SK-N-SH (cell line): ENCODE data around the gene HS6ST3. TPM values are rescaled to one million over a fixed set of nuclear protein-coding genes. Genes with fewer than 3 reads are reported as not detected.
A peak's percentile ranks its signal among the peaks of the same experiment; 100 is the strongest.

Source experiments
- CTCF ChIA-PET: fragments of 300-600, 350-600 bp; formaldehyde crosslinking; extraction: SDS; loops from one replicate; lab custom pipeline; 2021; lab: Yijun Ruan, JAX
- POLR2A ChIA-PET: fragments of 350-600 bp; sonication (Branson Sonifier 250); formaldehyde crosslinking; extraction: SDS; loops from one replicate; lab custom pipeline; 2020; ENCODE audit warnings: antibody characterized with exemption, inconsistent platforms; lab: Yijun Ruan, JAX
- DNase-seq: peaks from one replicate; pipeline ENCODE4 v3.0.0; 2012
- H2AFZ ChIP-seq: fragments of 200-600 bp; sonication (generic); 2 replicates; pipeline ENCODE4 v1.8.1; 2016; ENCODE audit warnings: antibody characterized with exemption, mild to moderate bottlenecking, low read depth
- H3F3A ChIP-seq: fragments of 200-600 bp; sonication (generic); replicated peaks from 2 replicates; pipeline ENCODE3; 2016; ENCODE audit warnings: antibody characterized with exemption, mild to moderate bottlenecking; ENCODE audit not compliant: insufficient read depth
- H3K27ac ChIP-seq, 2 experiments: fragments of 200-500 bp in 1 of 2; fragments of 200-600 bp in 1 of 2; sonication (Bioruptor generic) in 1 of 2; sonication (generic), shearing (Covaris generic) in 1 of 2; 2 replicates each; pipeline versions ENCODE4 v1.5.1 to v1.6.1; 2014 to 2016; ENCODE audit warnings: low read depth in 2 of 2, inconsistent platforms in 1 of 2, low read length in 1 of 2, mild to moderate bottlenecking in 1 of 2, mixed read lengths in 1 of 2
- H3K27me3 ChIP-seq: fragments of 200-600 bp; sonication (generic), shearing (Covaris generic); 2 replicates; pipeline ENCODE4 v1.6.1; 2016; ENCODE audit warnings: mixed run types; ENCODE audit not compliant: insufficient read depth
- H3K36me3 ChIP-seq, 2 experiments: fragments of 200-500 bp in 1 of 2; fragments of 200-600 bp in 1 of 2; sonication (Bioruptor generic) in 1 of 2; sonication (generic) in 1 of 2; replicated peaks in 1 of 2; 2 replicates each; pipeline versions ENCODE3 to v1.5.1; 2014 to 2016; ENCODE audit warnings: low read length in 1 of 2, mild to moderate bottlenecking in 1 of 2; ENCODE audit not compliant: insufficient read depth in 2 of 2, control insufficient read depth in 1 of 2
- H3K4me1 ChIP-seq, 2 experiments: fragments of 200-500 bp in 1 of 2; fragments of 200-600 bp in 1 of 2; sonication (Bioruptor generic) in 1 of 2; sonication (generic), shearing (Covaris generic) in 1 of 2; 2 replicates each; pipeline versions ENCODE4 v1.5.1 to v1.6.1; 2014 to 2016; ENCODE audit warnings: low read depth in 1 of 2, low read length in 1 of 2, mixed run types in 1 of 2; ENCODE audit not compliant: insufficient read depth in 2 of 2, control insufficient read depth in 1 of 2
- H3K4me2 ChIP-seq: fragments of 200-600 bp; sonication (generic), shearing (Covaris generic); 2 replicates; pipeline ENCODE4 v1.6.1; 2017; ENCODE audit warnings: mixed run types
- H3K4me3 ChIP-seq, 2 experiments: fragments of 200-500 bp in 1 of 2; fragments of 200-600 bp in 1 of 2; sonication (Bioruptor generic) in 1 of 2; sonication (generic), shearing (Covaris generic) in 1 of 2; 2 replicates each; pipeline versions ENCODE4 v1.5.1 to v1.8.1; 2014 to 2016; ENCODE audit warnings: low read depth in 2 of 2, inconsistent platforms in 1 of 2, low read length in 1 of 2, mild to moderate bottlenecking in 1 of 2, mixed read lengths in 1 of 2, moderate library complexity in 1 of 2
- H3K79me2 ChIP-seq: fragments of 200-600 bp; sonication (generic); 2 replicates; pipeline ENCODE4 v1.8.1; 2017; ENCODE audit warnings: mild to moderate bottlenecking; ENCODE audit not compliant: insufficient read depth
- H3K9ac ChIP-seq: fragments of 200-600 bp; sonication (generic); 2 replicates; pipeline ENCODE4 v1.6.1; 2017; ENCODE audit warnings: mixed run types
- H3K9me2 ChIP-seq: fragments of 200-600 bp; sonication (generic); 2 replicates; pipeline ENCODE4 v1.6.1; 2017; ENCODE audit warnings: mixed run types
- H3K9me3 ChIP-seq: fragments of 200-600 bp; sonication (generic); 2 replicates; pipeline ENCODE4 v1.6.1; 2017; ENCODE audit warnings: mixed run types, mild to moderate bottlenecking, moderate library complexity
- H4K20me1 ChIP-seq: fragments of 200-600 bp; sonication (generic); 2 replicates; pipeline ENCODE4 v1.6.1; 2017; ENCODE audit warnings: mild to moderate bottlenecking, mixed run types; ENCODE audit not compliant: insufficient read depth
- EP300 ChIP-seq, 2 experiments: IDR thresholded peaks; 2 replicates each; pipeline versions ENCODE4 v1.4.0 to v1.6.1; 2012; ENCODE audit warnings: borderline replicate concordance in 1 of 2, low read depth in 1 of 2, low read length in 1 of 2
- EZH2phosphoT487 ChIP-seq: fragments of 200-600 bp; sonication (generic); IDR thresholded peaks from 2 replicates; pipeline ENCODE4 v1.6.1; 2017; ENCODE audit warnings: low read depth, mixed run types, mild to moderate bottlenecking, antibody characterized with exemption, moderate library complexity, borderline replicate concordance
- FOSL2 ChIP-seq: IDR thresholded peaks from 2 replicates; pipeline ENCODE4 v1.4.0; 2012; ENCODE audit warnings: low read depth, mild to moderate bottlenecking, moderate library complexity, borderline replicate concordance
- FOXJ3 ChIP-seq: sonication (generic); formaldehyde crosslinking; IDR thresholded peaks from 2 replicates; pipeline ENCODE4 v1.5.1; 2020; ENCODE audit warnings: mild to moderate bottlenecking, missing genetic modification reagents
- FOXM1 ChIP-seq: IDR thresholded peaks from 2 replicates; pipeline ENCODE4 v1.4.0; 2012; ENCODE audit warnings: low read depth, mild to moderate bottlenecking
- GATA2 ChIP-seq: sonication (generic); formaldehyde crosslinking; IDR thresholded peaks from 2 replicates; pipeline ENCODE4 v1.5.0; 2020; ENCODE audit warnings: mild to moderate bottlenecking, missing genetic modification reagents
- RAD21 ChIP-seq: IDR thresholded peaks from 2 replicates; pipeline ENCODE4 v1.6.1; 2012; ENCODE audit warnings: mild to moderate bottlenecking, low read length
- SMC3 ChIP-seq: IDR thresholded peaks from 2 replicates; pipeline ENCODE4 v1.6.1; 2012; ENCODE audit warnings: low read depth, low read length, improper control_type of control experiment
- TAF1 ChIP-seq: IDR thresholded peaks from 2 replicates; pipeline ENCODE4 v1.6.1; 2012; ENCODE audit warnings: low read depth, mild to moderate bottlenecking, low read length, moderate library complexity, borderline replicate concordance
- whole genome bisulfite sequencing: methylation state at CpG from one replicate; pipeline ENCODE4 v1.1.6; 2017; ENCODE audit warnings: low lambda C conversion rate; 5-methylcytosine and 5-hydroxymethylcytosine counted together
- polyA plus RNA-seq, 3 experiments: library from polyadenylated mRNA; depleted of rRNA; stranded (reverse); fragments of >200 nt; gene quantifications; 2 replicates each; pipeline ENCODE4 v1.2.3, GENCODE V29; 2012
- TF ChIP-seq, protein P1 (sequence below): IDR thresholded peaks from 2 replicates; pipeline ENCODE4 v1.4.0; 2012; ENCODE audit warnings: low read depth, borderline replicate concordance
- TF ChIP-seq, protein P2 (sequence below): fragments of 150-350 bp; IDR thresholded peaks from 2 replicates; pipeline ENCODE4 v1.6.1; 2017; ENCODE audit warnings: antibody characterized with exemption, low read length, low read depth, borderline replicate concordance
- TF ChIP-seq, protein P3 (sequence below): IDR thresholded peaks from 2 replicates; pipeline ENCODE4; 2012
- TF ChIP-seq, protein P4 (sequence below): fragments of 150-350 bp; IDR thresholded peaks from 2 replicates; pipeline ENCODE4 v1.6.1; 2016; ENCODE audit warnings: mild to moderate bottlenecking, low read depth, low read length
- TF ChIP-seq, protein P5 (sequence below): IDR thresholded peaks from 2 replicates; pipeline ENCODE4 v1.4.0; 2012; ENCODE audit warnings: low read depth

HS6ST3 gene
- polyA plus RNA-seq, 1 of the 3 experiments (the other 2 are of a cell fraction) = under 0.01 TPM

DNA sequence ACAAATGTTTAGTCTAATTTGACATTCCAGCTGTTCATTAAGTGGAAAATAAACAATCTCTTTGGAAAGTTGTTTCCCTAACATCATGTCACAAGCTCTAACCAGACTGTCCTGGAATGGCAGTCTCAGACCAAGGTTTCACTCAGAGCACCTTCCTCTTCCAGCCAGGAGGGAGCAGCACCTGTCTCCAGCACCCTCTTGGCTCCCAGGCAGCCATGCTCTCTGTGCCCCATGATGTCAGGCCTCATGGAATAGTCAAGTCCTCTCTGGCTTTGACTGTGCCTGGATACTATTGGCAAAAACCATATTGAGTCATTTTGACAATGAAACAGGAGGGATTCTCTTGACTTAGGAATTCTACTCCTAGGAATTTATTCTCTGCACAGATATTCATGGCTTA lies 733.0 kb downstream of the HS6ST3 start (continued):
- TF ChIP-seq RAD21 (peak; percentile 52), FOSL2 (no peak), EZH2phosphoT487 (no peak), FOXM1 (no peak), TAF1 (no peak), FOXJ3 (CRISPR knock-in tag) (no peak), EP300 (IDR thresholded peaks at IDR 0.05; ENCODE audit: borderline replicate concordance in 1 of 2, low read depth in 1 of 2, low read length in 1 of 2) (no peak), GATA2 (no peak), SMC3 (peak; percentile 17; the same call in 1 of the 2 replicates)
- TF ChIP-seq, protein P1, sequence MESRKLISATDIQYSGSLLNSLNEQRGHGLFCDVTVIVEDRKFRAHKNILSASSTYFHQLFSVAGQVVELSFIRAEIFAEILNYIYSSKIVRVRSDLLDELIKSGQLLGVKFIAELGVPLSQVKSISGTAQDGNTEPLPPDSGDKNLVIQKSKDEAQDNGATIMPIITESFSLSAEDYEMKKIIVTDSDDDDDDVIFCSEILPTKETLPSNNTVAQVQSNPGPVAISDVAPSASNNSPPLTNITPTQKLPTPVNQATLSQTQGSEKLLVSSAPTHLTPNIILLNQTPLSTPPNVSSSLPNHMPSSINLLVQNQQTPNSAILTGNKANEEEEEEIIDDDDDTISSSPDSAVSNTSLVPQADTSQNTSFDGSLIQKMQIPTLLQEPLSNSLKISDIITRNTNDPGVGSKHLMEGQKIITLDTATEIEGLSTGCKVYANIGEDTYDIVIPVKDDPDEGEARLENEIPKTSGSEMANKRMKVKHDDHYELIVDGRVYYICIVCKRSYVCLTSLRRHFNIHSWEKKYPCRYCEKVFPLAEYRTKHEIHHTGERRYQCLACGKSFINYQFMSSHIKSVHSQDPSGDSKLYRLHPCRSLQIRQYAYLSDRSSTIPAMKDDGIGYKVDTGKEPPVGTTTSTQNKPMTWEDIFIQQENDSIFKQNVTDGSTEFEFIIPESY = no peak
- TF ChIP-seq, protein P2, sequence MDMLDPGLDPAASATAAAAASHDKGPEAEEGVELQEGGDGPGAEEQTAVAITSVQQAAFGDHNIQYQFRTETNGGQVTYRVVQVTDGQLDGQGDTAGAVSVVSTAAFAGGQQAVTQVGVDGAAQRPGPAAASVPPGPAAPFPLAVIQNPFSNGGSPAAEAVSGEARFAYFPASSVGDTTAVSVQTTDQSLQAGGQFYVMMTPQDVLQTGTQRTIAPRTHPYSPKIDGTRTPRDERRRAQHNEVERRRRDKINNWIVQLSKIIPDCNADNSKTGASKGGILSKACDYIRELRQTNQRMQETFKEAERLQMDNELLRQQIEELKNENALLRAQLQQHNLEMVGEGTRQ = no peak
- TF ChIP-seq, protein P3, sequence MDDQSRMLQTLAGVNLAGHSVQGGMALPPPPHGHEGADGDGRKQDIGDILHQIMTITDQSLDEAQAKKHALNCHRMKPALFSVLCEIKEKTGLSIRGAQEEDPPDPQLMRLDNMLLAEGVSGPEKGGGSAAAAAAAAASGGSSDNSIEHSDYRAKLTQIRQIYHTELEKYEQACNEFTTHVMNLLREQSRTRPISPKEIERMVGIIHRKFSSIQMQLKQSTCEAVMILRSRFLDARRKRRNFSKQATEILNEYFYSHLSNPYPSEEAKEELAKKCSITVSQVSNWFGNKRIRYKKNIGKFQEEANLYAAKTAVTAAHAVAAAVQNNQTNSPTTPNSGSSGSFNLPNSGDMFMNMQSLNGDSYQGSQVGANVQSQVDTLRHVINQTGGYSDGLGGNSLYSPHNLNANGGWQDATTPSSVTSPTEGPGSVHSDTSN = no peak
- TF ChIP-seq, protein P4, sequence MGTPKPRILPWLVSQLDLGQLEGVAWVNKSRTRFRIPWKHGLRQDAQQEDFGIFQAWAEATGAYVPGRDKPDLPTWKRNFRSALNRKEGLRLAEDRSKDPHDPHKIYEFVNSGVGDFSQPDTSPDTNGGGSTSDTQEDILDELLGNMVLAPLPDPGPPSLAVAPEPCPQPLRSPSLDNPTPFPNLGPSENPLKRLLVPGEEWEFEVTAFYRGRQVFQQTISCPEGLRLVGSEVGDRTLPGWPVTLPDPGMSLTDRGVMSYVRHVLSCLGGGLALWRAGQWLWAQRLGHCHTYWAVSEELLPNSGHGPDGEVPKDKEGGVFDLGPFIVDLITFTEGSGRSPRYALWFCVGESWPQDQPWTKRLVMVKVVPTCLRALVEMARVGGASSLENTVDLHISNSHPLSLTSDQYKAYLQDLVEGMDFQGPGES = no peak

DNA sequence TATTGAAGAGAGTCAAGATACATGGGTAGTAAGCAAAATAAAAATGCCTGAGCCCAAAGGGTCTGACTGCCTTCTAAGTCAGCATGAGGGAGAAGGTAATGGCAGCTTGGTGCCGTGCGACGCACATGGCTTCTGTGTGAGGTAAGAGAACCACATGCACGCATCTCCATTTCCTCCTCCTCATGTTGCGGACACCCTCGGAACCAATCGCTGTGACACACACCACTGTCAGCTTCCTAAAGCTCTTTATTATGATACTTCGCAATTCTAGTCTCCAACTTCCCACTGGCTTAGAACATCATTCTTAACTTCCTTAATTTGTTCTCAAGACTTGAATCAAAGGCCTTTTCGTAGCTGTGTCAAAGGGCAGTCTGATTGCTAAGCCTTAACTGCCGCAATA lies 734.2 kb downstream of the HS6ST3 start:
- TF ChIP-seq, protein P5, sequence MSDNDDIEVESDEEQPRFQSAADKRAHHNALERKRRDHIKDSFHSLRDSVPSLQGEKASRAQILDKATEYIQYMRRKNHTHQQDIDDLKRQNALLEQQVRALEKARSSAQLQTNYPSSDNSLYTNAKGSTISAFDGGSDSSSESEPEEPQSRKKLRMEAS = no peak
- no peak for TF ChIP-seq EZH2phosphoT487
- TF ChIP-seq, protein P2 = no peak

More for the DNA sequence above, 734.2 kb downstream of the HS6ST3 start:
- no peaks in the 10 kb centered on the region for H3F3A ChIP-seq
- H3K79me2 ChIP-seq = no peaks in the 10 kb centered on the region
- no peaks in the 10 kb centered on the region for H3K9me3 ChIP-seq
- no peaks in the 10 kb centered on the region for H3K9me2 ChIP-seq
- ChIA-PET POLR2A (no interaction called here), CTCF (interaction anchor here (0.7 to 1.8 kb wide), 3 partner anchors 28 to 804 kb away, joined by 3 to 7 read pairs (median 4); no protein-coding TSS in a partner anchor)
- no peaks in the 10 kb centered on the region for H3K27me3 ChIP-seq
- peaks cover 0 to 3% of the 10 kb centered on the region in 2 experiments; a peak in 1 of 4 replicates for H3K4me1 ChIP-seq
- no peak for DNase-seq
- H3K4me3 ChIP-seq = no peak overlapping the region
- H4K20me1 ChIP-seq = no peaks in the 10 kb centered on the region
- H3K27ac ChIP-seq = no peak overlapping the region
- no peak overlapping the region for H2AFZ ChIP-seq
- H3K9ac ChIP-seq = no peak overlapping the region
- WGBS = 65% methylated on average over 10 of the region's 10 CpGs
- H3K4me2 ChIP-seq = no peak overlapping the region
- no peaks in the 10 kb centered on the region for H3K36me3 ChIP-seq
